K562 (cell line): ENCODE measurements around the gene TULP3. TPM values are rescaled to one million over a fixed set of nuclear protein-coding genes. Genes with fewer than 3 reads are reported as not detected.

Experiments used
- CTCF ChIP-seq, 3 experiments: IDR thresholded peaks in 2 of 3; conservative IDR thresholded peaks in 1 of 3; 2 replicates each; pipeline ENCODE4 v1.5.1; 2011 to 2012; ENCODE audit warnings: low read length in 3 of 3, mild to moderate bottlenecking in 3 of 3, control low read depth in 2 of 3, improper control_type of control experiment in 1 of 3, inconsistent platforms in 1 of 3, low read depth in 1 of 3, mixed read lengths in 1 of 3, moderate library complexity in 1 of 3; ENCODE audit not compliant: insufficient read depth in 2 of 3
- DNMT1 ChIP-seq: fragments of 450-650 bp; IDR thresholded peaks from 2 replicates; pipeline ENCODE4 v1.6.1; 2016; ENCODE audit warnings: antibody characterized with exemption, mild to moderate bottlenecking
- FOXA1 ChIP-seq: fragments of 450-650 bp; IDR thresholded peaks from 2 replicates; pipeline ENCODE4 v1.6.1; 2016; ENCODE audit warnings: mild to moderate bottlenecking, borderline replicate concordance
- MIER1 ChIP-seq: fragments of 450-650 bp; IDR thresholded peaks from 2 replicates; pipeline ENCODE4 v1.6.1; 2016; ENCODE audit warnings: antibody characterized with exemption, mild to moderate bottlenecking, low read depth
- PPARD ChIP-seq: fragments of 250-450 bp; sonication (Bioruptor Pico); IDR thresholded peaks from 2 replicates; pipeline ENCODE4 v1.8.0; 2022; ENCODE audit warnings: inconsistent platforms, mild to moderate bottlenecking, moderate library complexity
- STAT6 ChIP-seq: sonication (generic); formaldehyde crosslinking; IDR thresholded peaks from 2 replicates; pipeline ENCODE4 v1.8.1; 2023; ENCODE audit warnings: mild to moderate bottlenecking, missing genetic modification reagents
- ZNF184 ChIP-seq: sonication (generic); formaldehyde crosslinking; IDR thresholded peaks from 2 replicates; pipeline ENCODE4 v1.5.0; 2020; ENCODE audit warnings: missing genetic modification reagents
- ZNF3 ChIP-seq: fragments of 250-450 bp; sonication (Bioruptor Pico); IDR thresholded peaks from 2 replicates; pipeline ENCODE4 v1.5.0; 2021; ENCODE audit warnings: mild to moderate bottlenecking, moderate library complexity
- ZNF324 ChIP-seq: fragments of 250-450 bp; sonication (Bioruptor Pico); IDR thresholded peaks from 2 replicates; pipeline ENCODE4 v1.4.0; 2020; ENCODE audit warnings: mild to moderate bottlenecking
- polyA plus RNA-seq, 8 experiments: library from polyadenylated mRNA; depleted of rRNA in 4 of 8; stranded (reverse) in 5 of 8; unstranded in 3 of 8; fragments of >200 nt; fragmentation: Nextera tagmentation in 2 of 8; fragmentation: Illumina TruSeq in 1 of 8; extraction: Ambion mirVana in 2 of 8; extraction: Trizol in 1 of 8; gene quantifications; 2 replicates each; pipeline versions ENCODE4 v1.2.1 to v1.2.3, GENCODE V29; 2011 to 2014; ENCODE audit warnings: inconsistent platforms in 1 of 8, missing spikeins in 1 of 8
- total RNA-seq, 7 experiments: library from RNA; depleted of rRNA in 6 of 7; stranded (reverse); fragments of >200 nt in 6 of 7; fragmentation: Illumina TruSeq in 2 of 7; extraction: Trizol in 2 of 7; gene quantifications; 2 replicates each; pipeline versions ENCODE4 v1.2.1 to v1.2.3, GENCODE V29; 2011 to 2021; ENCODE audit warnings: low replicate concordance in 1 of 7

TULP3 gene
- total and polyA plus RNA-seq, 9 of the 15 experiments (the other 6 are each of a cell fraction or from before 2014, with no cell fraction given) = 3.6 to 13.3 (median 7.3) TPM

- TF ChIP-seq CTCF (IDR thresholded peaks at IDR 0.05 in 2 of 3, conservative IDR thresholded peaks at IDR 0.05 in 1 of 3; ENCODE audit: insufficient read depth in 2 of 3, low read depth in 1 of 3, low read length in 3 of 3) = no peak
- TF ChIP-seq STAT6 = no peak
- no peak for TF ChIP-seq ZNF3 (CRISPR knock-in tag)
- TF ChIP-seq ZNF184 = no peak
- TF ChIP-seq ZNF324 (CRISPR knock-in tag) = no peak
- no peak for TF ChIP-seq PPARD (CRISPR knock-in tag)
- TF ChIP-seq DNMT1 = no peak
- no peak for TF ChIP-seq MIER1
- TF ChIP-seq FOXA1 = no peak
Measured at GRCh38 chr12:2973566-2973965, 82.9 kb downstream of the TULP3 start (continued).
